Measurements from ENCODE around the gene EML1. TPM values are rescaled to one million over a fixed set of nuclear protein-coding genes. Genes with fewer than 3 reads are reported as not detected.

The EML1 gene
- total RNA-seq, 2 experiments from 2014 or later, result 0.59 TPM; not detected in 1

- Mint-ChIP-seq H3K9me3 (no peaks in the 10 kb centered on the region), H3K27me3 (peaks cover 6% of the 10 kb centered on the region), H3K4me1 (ENCODE audit: low read depth) (no peaks in the 10 kb centered on the region), H3K4me3 (no peak overlapping the region), H3K36me3 (ENCODE audit: low read depth) (no peaks in the 10 kb centered on the region), H3K27ac (no peak overlapping the region)
- Histone ChIP-seq H3K4me1 (ENCODE audit: insufficient read depth, low read length) (no peaks in the 10 kb centered on the region), H3K36me3 (ENCODE audit: insufficient read depth, low read length) (no peaks in the 10 kb centered on the region), H3K4me3 (ENCODE audit: low read length) (no peak overlapping the region), H3K27ac (ENCODE audit: low read depth in 1 of 2, low read length in 2 of 2) (no peak overlapping the region), H3K9me3 (ENCODE audit: control insufficient read depth in 1 of 2, insufficient read depth in 1 of 2, low read length in 2 of 2) (no peaks in the 10 kb centered on the region), H3K27me3 (ENCODE audit: control insufficient read depth in 1 of 2, insufficient read depth in 2 of 2, low read length in 2 of 2) (no peaks in the 10 kb centered on the region)
- no peak for ATAC-seq (ENCODE audit: poor library complexity)
- CTCF ChIA-PET, result no interaction called here
- TF ChIP-seq, protein P1, sequence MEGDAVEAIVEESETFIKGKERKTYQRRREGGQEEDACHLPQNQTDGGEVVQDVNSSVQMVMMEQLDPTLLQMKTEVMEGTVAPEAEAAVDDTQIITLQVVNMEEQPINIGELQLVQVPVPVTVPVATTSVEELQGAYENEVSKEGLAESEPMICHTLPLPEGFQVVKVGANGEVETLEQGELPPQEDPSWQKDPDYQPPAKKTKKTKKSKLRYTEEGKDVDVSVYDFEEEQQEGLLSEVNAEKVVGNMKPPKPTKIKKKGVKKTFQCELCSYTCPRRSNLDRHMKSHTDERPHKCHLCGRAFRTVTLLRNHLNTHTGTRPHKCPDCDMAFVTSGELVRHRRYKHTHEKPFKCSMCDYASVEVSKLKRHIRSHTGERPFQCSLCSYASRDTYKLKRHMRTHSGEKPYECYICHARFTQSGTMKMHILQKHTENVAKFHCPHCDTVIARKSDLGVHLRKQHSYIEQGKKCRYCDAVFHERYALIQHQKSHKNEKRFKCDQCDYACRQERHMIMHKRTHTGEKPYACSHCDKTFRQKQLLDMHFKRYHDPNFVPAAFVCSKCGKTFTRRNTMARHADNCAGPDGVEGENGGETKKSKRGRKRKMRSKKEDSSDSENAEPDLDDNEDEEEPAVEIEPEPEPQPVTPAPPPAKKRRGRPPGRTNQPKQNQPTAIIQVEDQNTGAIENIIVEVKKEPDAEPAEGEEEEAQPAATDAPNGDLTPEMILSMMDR (IDR thresholded peaks at IDR 0.05), result no peak
- DNase-seq, result no peak
- POLR2A ChIA-PET, result no interaction called here
- intact Hi-C loops (cut with DNase I, micrococcal nuclease), result no loop called here
Measured at GRCh38 chr14:99936738-99937474, 143.7 kb downstream of the EML1 start.

DNA sequence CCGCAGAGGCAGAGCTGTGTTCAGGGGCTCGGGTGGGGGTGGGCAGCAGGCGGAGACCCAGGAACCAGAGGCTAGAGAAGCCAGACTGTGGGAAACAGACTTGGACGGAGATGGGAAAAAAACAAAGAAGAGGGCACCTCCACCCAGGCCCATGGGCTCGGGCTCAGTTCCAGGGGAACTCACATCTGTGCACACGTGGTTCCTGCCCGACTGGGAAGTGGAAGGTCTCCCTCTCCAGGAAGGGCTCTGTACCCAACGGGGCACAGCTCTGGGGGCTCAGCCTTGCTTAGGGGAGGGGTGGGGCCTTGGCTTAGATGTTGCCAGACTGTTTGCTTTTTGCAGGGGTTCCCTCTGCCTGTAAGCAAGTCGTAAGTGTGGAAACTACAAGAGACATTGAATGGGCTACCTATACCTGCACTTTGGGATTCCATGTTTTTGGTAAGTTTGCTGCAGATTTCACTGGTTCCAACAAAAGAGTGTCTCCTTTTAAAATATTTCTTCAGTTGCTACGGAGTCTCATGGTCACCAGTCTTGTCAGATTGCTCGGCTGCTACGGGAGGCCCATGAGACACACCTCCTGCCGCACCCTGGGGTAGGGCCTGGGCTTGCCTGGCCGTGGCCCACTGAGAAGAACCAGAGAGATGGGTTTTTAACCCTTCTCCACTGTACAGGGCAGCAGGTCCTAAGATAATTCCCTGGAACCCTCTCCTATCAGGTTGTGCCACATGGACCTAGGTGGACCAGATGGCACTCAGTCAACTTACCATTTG lies 144.4 kb downstream of the EML1 start:
- no peak overlapping the region for H3K4me3 Mint-ChIP-seq
- no peak overlapping the region for H3K4me3 ChIP-seq (ENCODE audit: low read length)
- no peaks in the 10 kb centered on the region for H3K9me3 ChIP-seq (ENCODE audit: control insufficient read depth in 1 of 2, insufficient read depth in 1 of 2, low read length in 2 of 2)
- peaks cover 4% of the 10 kb centered on the region for H3K27me3 Mint-ChIP-seq
- no peaks in the 10 kb centered on the region for H3K9me3 Mint-ChIP-seq
- DNase-seq (no peak), ATAC-seq (ENCODE audit: poor library complexity) (no peak)
- ChIA-PET POLR2A (no interaction called here), CTCF (no interaction called here)
- no peaks in the 10 kb centered on the region for H3K4me1 ChIP-seq (ENCODE audit: insufficient read depth, low read length)
- H3K36me3 Mint-ChIP-seq (ENCODE audit: low read depth), result no peaks in the 10 kb centered on the region
- no peaks in the 10 kb centered on the region for H3K36me3 ChIP-seq (ENCODE audit: insufficient read depth, low read length)
- H3K27me3 ChIP-seq (ENCODE audit: control insufficient read depth in 1 of 2, insufficient read depth in 2 of 2, low read length in 2 of 2), result no peaks in the 10 kb centered on the region
- intact Hi-C loops (cut with DNase I, micrococcal nuclease), result no loop called here
- H3K4me1 Mint-ChIP-seq (ENCODE audit: low read depth), result no peaks in the 10 kb centered on the region
- H3K27ac ChIP-seq (ENCODE audit: low read depth in 1 of 2, low read length in 2 of 2), result no peak overlapping the region
- no peak overlapping the region for H3K27ac Mint-ChIP-seq
- TF ChIP-seq, protein P1 (IDR thresholded peaks at IDR 0.05), result no peak

GRCh38 chr14:99938376-99938775 lies 145.2 kb downstream of the EML1 start:
- H3K27me3 ChIP-seq (ENCODE audit: control insufficient read depth in 1 of 2, insufficient read depth in 2 of 2, low read length in 2 of 2), result no peaks in the 10 kb centered on the region
- DNase-seq, result no peak

More at GRCh38 chr14:99938376-99938775, 145.2 kb downstream of the EML1 start:
- no peak for ATAC-seq (ENCODE audit: poor library complexity)
- H3K36me3 Mint-ChIP-seq (ENCODE audit: low read depth), result no peaks in the 10 kb centered on the region
- Histone ChIP-seq H3K4me1 (ENCODE audit: insufficient read depth, low read length) (no peaks in the 10 kb centered on the region), H3K27ac (ENCODE audit: low read depth in 1 of 2, low read length in 2 of 2) (no peak overlapping the region), H3K9me3 (ENCODE audit: control insufficient read depth in 1 of 2, insufficient read depth in 1 of 2, low read length in 2 of 2) (no peaks in the 10 kb centered on the region), H3K4me3 (ENCODE audit: low read length) (no peak overlapping the region), H3K36me3 (ENCODE audit: insufficient read depth, low read length) (no peaks in the 10 kb centered on the region)
- ChIA-PET CTCF (no interaction called here), POLR2A (no interaction called here)
- H3K4me3 Mint-ChIP-seq, result no peak overlapping the region
- no peak overlapping the region for H3K27ac Mint-ChIP-seq
- no peaks in the 10 kb centered on the region for H3K9me3 Mint-ChIP-seq
- H3K4me1 Mint-ChIP-seq (ENCODE audit: low read depth), result no peaks in the 10 kb centered on the region
- TF ChIP-seq, protein P1 (IDR thresholded peaks at IDR 0.05), result no peak
- peaks cover 8% of the 10 kb centered on the region for H3K27me3 Mint-ChIP-seq
- intact Hi-C loops (cut with DNase I, micrococcal nuclease), result no loop called here

All from CD4-positive, alpha-beta T cell (primary cell).